HepG2 (cell line): ENCODE data around the gene GUCA1A. TPM values are rescaled to one million over a fixed set of nuclear protein-coding genes. Genes with fewer than 3 reads are reported as not detected.

Source experiments
- GMEB1 ChIP-seq: sonication (generic); formaldehyde crosslinking; IDR thresholded peaks from 2 replicates; pipeline ENCODE4 v1.5.1; 2020; ENCODE audit warnings: missing genetic modification reagents, mild to moderate bottlenecking, borderline replicate concordance
- NR2F2 ChIP-seq: IDR thresholded peaks from 2 replicates; pipeline ENCODE4 v1.6.1; 2012; ENCODE audit warnings: low read depth, inconsistent platforms, borderline replicate concordance
- PAXIP1 ChIP-seq: sonication (generic); formaldehyde crosslinking; conservative IDR thresholded peaks from 2 replicates; pipeline ENCODE4 v1.4.0; 2020; ENCODE audit warnings: mild to moderate bottlenecking, missing genetic modification reagents, moderate library complexity
- RBFOX2 ChIP-seq: fragments of 200-400 bp; formaldehyde crosslinking; IDR thresholded peaks from 2 replicates; pipeline ENCODE4 v1.6.1; 2017; ENCODE audit warnings: low read depth, mild to moderate bottlenecking, low read length
- REPIN1 ChIP-seq: sonication (generic); formaldehyde crosslinking; IDR thresholded peaks from 2 replicates; pipeline ENCODE4 v1.8.0; 2022; ENCODE audit warnings: missing genetic modification reagents, low read depth, mild to moderate bottlenecking, borderline replicate concordance
- TBX2 ChIP-seq: sonication (generic); formaldehyde crosslinking; IDR thresholded peaks from 2 replicates; pipeline ENCODE4 v1.5.0; 2020; ENCODE audit warnings: missing genetic modification reagents, mild to moderate bottlenecking, borderline replicate concordance
- ZNF251 ChIP-seq: sonication (generic); formaldehyde crosslinking; IDR thresholded peaks from 2 replicates; pipeline ENCODE4 v1.9.0; 2021; ENCODE audit warnings: mild to moderate bottlenecking, missing genetic modification reagents
- ZNF83 ChIP-seq: sonication (generic); formaldehyde crosslinking; IDR thresholded peaks from 2 replicates; pipeline ENCODE4 v1.4.0; 2020; ENCODE audit warnings: missing genetic modification reagents, mild to moderate bottlenecking, borderline replicate concordance
- polyA plus RNA-seq, 8 experiments: library from polyadenylated mRNA; depleted of rRNA in 3 of 8; stranded (reverse) in 7 of 8; unstranded in 1 of 8; fragments of >200 nt; fragmentation: Illumina TruSeq in 4 of 8; extraction: Trizol in 4 of 8; gene quantifications; 2 replicates each; pipeline versions ENCODE4 v1.2.1 to v1.2.3, GENCODE V29; 2011 to 2016; ENCODE audit warnings: low read depth in 4 of 8, missing spikeins in 1 of 8, mixed read lengths in 1 of 8; ENCODE audit not compliant: insufficient read depth in 1 of 8
- total RNA-seq, 5 experiments: library from RNA; depleted of rRNA; stranded (reverse); fragments of >200 nt; fragmentation: Illumina TruSeq; extraction: Trizol; gene quantifications; 2 replicates each; pipeline ENCODE4 v1.2.3, GENCODE V29; 2016; ENCODE audit warnings: low read depth in 1 of 5
- TF ChIP-seq, protein P1 (sequence below): sonication (generic); formaldehyde crosslinking; IDR thresholded peaks from 2 replicates; pipeline ENCODE4 v1.8.0; 2023; ENCODE audit warnings: mild to moderate bottlenecking, missing genetic modification reagents
- TF ChIP-seq, protein P2 (sequence below): sonication (generic); formaldehyde crosslinking; IDR thresholded peaks from 2 replicates; pipeline ENCODE4 v1.5.0; 2020; ENCODE audit warnings: mild to moderate bottlenecking, missing genetic modification reagents, borderline replicate concordance
- TF ChIP-seq, protein P3 (sequence below): sonication (generic); formaldehyde crosslinking; IDR thresholded peaks from 2 replicates; pipeline ENCODE4 v1.4.0; 2020; ENCODE audit warnings: missing genetic modification reagents

Gene GUCA1A
- total and polyA plus RNA-seq, 2 of the 13 experiments (the other 11 are each of a cell fraction or from before 2014, with no cell fraction given) = not detected

GRCh38 chr6:42166444-42167141, 6.6 kb upstream of the GUCA1A start (continued):
- no peak for TF ChIP-seq GMEB1 (CRISPR knock-in tag)
- no peak for TF ChIP-seq RBFOX2
- TF ChIP-seq, protein P1, sequence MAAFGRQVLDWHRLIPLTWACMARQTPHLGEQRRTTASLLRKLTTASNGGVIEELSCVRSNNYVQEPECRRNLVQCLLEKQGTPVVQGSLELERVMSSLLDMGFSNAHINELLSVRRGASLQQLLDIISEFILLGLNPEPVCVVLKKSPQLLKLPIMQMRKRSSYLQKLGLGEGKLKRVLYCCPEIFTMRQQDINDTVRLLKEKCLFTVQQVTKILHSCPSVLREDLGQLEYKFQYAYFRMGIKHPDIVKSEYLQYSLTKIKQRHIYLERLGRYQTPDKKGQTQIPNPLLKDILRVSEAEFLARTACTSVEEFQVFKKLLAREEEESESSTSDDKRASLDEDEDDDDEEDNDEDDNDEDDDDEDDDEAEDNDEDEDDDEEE = no peak
- TF ChIP-seq, protein P2, sequence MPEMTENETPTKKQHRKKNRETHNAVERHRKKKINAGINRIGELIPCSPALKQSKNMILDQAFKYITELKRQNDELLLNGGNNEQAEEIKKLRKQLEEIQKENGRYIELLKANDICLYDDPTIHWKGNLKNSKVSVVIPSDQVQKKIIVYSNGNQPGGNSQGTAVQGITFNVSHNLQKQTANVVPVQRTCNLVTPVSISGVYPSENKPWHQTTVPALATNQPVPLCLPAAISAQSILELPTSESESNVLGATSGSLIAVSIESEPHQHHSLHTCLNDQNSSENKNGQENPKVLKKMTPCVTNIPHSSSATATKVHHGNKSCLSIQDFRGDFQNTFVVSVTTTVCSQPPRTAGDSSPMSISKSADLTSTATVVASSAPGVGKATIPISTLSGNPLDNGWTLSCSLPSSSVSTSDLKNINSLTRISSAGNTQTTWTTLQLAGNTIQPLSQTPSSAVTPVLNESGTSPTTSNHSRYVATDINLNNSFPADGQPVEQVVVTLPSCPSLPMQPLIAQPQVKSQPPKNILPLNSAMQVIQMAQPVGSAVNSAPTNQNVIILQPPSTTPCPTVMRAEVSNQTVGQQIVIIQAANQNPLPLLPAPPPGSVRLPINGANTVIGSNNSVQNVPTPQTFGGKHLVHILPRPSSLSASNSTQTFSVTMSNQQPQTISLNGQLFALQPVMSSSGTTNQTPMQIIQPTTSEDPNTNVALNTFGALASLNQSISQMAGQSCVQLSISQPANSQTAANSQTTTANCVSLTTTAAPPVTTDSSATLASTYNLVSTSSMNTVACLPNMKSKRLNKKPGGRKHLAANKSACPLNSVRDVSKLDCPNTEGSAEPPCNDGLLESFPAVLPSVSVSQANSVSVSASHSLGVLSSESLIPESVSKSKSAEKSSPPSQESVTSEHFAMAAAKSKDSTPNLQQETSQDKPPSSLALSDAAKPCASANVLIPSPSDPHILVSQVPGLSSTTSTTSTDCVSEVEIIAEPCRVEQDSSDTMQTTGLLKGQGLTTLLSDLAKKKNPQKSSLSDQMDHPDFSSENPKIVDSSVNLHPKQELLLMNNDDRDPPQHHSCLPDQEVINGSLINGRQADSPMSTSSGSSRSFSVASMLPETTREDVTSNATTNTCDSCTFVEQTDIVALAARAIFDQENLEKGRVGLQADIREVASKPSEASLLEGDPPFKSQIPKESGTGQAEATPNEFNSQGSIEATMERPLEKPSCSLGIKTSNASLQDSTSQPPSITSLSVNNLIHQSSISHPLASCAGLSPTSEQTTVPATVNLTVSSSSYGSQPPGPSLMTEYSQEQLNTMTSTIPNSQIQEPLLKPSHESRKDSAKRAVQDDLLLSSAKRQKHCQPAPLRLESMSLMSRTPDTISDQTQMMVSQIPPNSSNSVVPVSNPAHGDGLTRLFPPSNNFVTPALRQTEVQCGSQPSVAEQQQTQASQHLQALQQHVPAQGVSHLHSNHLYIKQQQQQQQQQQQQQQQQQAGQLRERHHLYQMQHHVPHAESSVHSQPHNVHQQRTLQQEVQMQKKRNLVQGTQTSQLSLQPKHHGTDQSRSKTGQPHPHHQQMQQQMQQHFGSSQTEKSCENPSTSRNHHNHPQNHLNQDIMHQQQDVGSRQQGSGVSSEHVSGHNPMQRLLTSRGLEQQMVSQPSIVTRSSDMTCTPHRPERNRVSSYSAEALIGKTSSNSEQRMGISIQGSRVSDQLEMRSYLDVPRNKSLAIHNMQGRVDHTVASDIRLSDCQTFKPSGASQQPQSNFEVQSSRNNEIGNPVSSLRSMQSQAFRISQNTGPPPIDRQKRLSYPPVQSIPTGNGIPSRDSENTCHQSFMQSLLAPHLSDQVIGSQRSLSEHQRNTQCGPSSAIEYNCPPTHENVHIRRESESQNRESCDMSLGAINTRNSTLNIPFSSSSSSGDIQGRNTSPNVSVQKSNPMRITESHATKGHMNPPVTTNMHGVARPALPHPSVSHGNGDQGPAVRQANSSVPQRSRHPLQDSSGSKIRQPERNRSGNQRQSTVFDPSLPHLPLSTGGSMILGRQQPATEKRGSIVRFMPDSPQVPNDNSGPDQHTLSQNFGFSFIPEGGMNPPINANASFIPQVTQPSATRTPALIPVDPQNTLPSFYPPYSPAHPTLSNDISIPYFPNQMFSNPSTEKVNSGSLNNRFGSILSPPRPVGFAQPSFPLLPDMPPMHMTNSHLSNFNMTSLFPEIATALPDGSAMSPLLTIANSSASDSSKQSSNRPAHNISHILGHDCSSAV = no peak
- no peak; the same call in 1 of the 2 replicates for TF ChIP-seq REPIN1 (CRISPR knock-in tag)
- no peak for TF ChIP-seq NR2F2
- TF ChIP-seq ZNF251 (CRISPR knock-in tag) = no peak
- no peak for TF ChIP-seq ZNF83
- TF ChIP-seq PAXIP1 = no peak
- TF ChIP-seq TBX2 (CRISPR knock-in tag) = peak; percentile 33; the same call in 1 of the 2 replicates
- TF ChIP-seq, protein P3, sequence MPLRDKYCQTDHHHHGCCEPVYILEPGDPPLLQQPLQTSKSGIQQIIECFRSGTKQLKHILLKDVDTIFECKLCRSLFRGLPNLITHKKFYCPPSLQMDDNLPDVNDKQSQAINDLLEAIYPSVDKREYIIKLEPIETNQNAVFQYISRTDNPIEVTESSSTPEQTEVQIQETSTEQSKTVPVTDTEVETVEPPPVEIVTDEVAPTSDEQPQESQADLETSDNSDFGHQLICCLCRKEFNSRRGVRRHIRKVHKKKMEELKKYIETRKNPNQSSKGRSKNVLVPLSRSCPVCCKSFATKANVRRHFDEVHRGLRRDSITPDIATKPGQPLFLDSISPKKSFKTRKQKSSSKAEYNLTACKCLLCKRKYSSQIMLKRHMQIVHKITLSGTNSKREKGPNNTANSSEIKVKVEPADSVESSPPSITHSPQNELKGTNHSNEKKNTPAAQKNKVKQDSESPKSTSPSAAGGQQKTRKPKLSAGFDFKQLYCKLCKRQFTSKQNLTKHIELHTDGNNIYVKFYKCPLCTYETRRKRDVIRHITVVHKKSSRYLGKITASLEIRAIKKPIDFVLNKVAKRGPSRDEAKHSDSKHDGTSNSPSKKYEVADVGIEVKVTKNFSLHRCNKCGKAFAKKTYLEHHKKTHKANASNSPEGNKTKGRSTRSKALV (CRISPR knock-in tag) = 0 out of 2 replicates have a peak, but pooled peaks have one; percentile 19
